NCI-H1092 treated with DMSO at 0.1 percent for 48 hours (cell line): Measurements from ENCODE around the gene TMEM107.

Source experiments
- DNase-seq: peaks from one replicate; lab custom pipeline; 2025; lab: John Stamatoyannopoulos, UW

TMEM107 gene

DNA sequence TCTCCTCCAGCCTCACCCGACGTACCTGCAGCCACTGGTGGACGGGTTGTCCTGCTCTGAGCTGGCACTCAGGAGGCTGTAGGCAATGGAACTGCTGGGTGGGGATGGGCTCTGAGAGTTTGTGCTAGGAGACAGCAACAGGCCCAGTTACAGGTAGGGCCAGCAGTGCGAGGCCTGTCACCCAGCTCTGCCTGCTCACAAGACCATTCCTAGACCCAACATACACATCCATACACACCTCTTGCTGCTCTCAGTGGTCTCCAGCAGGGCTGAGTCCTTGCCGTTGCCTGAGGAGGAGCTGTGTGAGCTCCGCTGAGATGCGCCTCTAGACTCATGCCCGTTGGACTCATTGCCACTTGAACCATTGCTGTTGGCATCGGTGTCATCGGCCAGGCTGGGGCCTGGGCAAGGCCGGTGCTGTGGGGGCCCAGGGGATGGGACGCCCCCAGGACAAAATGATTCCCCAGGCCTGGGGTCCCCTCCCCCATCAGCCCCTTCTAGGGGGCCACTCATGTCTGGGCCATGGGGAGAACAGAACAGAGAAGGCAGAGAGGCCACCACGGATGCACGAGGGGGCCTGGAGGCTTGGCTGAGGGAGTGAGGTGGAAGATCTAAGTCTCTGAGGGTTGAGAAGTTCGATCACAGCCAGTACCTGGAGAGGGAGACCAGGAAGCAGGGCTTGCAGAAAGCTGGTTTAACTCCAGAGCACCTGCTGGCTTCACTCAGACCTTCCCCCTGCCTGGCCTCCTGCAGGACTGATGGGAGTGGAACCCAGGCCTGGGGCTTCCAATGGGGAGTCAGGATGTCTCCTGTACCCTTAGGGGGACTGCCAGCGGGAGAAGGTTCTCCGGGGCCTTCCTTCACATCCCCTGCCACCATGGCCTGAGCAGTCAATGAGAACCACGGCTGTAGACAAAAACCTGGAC, 25.7 kb downstream of the TMEM107 start:
- no peak for DNase-seq

DNA sequence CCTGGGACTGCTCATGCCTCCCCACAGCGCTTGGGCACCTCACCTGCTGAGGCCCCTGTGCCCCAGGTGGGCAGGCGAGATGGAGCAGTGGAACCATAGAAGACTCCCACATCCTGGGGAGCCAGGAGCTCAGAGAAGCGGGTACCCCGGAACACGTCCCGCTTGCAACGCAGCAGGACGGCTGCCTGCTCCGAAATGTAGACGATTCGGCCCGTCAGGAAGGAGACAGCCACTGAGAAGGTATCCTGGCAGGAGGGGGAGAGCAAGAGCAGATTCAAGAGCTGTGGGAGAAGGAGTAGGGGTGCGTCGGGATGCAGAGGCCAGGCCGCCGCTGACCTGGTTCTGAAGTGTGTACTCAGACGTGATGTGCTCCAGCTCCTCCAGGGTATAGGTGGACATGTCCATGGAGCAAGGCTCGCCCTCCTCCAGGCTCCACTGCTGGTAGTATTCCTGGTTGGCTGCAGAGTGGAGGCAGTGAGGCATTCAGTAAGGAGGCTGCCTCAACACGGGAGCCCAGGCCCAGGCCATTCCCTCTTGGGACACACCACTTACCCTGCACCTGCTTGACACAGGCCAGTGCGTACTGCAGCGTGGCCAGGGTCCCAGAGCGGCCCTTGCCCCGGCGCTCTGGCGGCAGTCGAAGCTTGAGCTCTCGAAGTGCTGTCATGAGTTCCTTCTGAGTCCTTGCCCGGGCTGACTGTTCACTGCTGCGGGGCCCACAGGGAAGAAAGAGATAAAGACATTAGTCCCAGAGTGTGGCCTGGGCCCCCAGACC, 26.6 kb downstream of the TMEM107 start:
- no peak for DNase-seq

DNA sequence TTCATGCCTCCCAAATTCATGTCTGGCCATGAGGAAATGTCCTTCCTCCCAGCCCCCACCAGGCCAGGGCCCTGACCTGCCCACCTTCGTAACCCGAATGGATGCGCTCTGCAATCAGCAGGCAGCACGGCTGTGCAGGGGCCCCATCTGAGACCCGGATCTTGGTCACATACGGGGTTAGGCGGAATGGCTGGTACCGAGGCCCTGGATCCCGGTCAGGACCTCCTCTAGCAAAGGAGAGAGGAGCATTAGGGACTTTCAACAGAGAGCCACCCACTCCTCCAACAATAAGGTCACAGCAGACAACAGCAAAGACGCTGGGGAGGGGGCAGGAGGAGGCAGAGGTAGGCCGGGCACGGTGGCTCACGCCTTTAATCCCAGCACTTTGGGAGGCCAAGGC, 27.6 kb downstream of the TMEM107 start:
- no peak for DNase-seq

DNA sequence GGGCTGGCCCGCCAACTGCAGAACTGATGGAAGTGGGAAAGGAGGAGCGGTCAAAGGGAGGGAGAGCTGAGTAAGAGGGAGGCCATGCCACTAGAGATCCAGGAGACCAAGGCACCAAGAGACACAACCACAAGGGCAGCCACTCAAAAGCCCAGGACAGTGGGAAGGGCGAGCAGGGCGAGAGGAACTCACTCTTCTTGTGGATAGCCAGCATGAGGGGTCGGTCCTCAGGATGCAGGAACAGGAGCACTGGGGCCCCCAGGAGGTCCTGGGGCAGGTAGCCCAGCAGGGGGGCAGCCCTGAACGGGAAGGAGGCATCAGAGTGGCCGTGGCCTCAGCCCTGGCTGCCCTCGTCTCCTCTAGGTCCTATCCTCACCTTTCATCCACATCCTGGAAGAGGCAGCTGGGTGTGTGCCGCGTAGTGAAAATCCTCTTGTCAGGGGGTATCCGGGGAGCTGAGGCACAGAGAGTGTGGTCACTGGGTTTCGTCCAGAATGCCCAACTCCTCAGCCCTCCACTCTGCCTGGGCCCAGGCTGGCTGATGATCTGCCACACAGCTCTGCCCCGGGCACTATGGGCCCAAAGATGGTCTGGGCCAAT, 28.3 kb downstream of the TMEM107 start:
- DNase-seq: no peak

DNA sequence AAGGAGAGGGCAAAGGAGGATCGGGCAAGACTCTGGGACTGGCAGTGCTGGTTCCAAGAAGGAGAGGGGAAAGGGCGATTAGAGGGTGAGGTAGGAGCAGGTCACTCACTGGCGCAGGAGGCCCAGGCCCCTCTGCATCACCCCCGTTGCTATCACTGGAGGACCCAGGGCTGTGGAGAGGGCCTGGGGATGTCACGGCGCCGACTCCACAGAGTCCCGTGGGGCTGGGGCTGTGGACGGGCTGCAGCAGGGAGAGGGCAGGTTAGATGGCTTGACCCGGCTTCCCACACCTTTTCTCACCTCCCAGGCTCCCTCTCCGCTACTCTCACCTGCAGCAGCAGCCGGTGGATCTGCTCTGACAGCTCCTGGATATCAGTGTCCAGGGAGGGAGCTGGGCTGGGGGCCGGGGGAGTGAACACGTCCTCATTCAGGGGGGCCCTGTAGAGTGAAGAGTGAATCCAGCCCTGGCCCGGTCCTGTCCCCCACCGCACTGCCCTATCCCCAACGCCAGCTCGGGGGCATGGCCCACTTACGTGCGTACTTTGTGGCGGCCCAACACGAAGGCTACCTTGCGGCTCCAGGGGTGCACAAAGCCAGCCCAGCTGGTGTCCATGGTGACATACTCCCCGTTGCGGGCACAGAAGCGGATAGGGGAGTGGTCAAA, 28.9 kb downstream of the TMEM107 start:
- DNase-seq: no peak

DNA sequence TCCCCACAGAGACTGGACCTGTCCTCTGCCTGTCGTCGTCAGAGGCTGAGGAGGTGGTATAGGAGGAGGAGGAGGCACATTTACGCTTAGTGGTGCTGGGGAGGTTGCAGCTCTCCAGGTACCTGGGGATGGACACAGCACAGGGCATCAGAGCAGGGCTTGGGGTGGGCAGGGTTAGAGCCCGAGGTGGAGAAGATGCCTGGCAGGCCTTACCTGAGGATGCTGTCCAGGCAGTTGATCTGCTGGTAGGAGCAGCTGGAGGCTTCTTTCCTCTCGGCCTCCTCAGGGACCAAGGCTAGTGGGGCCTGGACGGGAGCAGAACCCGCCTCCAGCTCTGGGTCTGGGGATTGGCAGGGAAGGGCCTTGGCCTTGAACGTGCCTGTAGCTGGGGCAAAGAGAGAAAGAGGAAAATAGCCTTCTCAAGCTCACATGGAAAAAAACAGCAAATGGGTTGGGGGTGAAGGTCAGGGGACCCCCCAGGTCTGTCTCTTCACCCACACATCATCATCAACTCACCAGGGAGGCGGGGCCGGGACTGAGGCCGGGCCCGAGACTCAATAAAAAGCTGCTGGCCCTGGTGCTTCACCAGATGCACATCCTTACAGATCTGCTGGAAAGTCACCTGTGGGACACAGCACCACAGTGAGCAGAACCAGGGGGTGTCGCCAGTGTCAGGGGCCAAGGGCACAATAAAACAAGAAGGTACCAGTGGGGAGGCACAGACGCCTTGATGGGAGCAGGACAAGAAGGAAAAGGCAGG, 29.6 kb downstream of the TMEM107 start:
- DNase-seq: no peak

DNA sequence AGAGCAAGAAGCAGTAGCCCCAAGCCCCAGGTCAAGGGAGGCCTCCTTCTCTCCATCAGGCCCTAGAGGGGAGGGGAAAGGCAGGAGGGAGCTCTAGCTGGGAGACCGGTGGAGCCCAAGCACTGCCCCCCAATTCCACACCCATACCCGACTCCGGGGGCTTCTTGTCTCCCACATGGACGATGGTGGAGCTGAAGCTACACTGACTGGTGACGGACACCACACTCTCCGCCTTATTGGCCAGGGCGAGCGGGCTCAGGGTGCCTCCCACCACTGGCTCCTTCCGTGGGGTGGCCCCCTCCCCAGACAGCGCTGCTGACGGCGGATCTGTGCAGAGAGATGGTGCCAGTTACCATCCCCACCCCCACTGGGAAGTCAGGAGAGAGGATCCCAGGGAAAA, 30.4 kb downstream of the TMEM107 start:
- DNase-seq: no peak

DNA sequence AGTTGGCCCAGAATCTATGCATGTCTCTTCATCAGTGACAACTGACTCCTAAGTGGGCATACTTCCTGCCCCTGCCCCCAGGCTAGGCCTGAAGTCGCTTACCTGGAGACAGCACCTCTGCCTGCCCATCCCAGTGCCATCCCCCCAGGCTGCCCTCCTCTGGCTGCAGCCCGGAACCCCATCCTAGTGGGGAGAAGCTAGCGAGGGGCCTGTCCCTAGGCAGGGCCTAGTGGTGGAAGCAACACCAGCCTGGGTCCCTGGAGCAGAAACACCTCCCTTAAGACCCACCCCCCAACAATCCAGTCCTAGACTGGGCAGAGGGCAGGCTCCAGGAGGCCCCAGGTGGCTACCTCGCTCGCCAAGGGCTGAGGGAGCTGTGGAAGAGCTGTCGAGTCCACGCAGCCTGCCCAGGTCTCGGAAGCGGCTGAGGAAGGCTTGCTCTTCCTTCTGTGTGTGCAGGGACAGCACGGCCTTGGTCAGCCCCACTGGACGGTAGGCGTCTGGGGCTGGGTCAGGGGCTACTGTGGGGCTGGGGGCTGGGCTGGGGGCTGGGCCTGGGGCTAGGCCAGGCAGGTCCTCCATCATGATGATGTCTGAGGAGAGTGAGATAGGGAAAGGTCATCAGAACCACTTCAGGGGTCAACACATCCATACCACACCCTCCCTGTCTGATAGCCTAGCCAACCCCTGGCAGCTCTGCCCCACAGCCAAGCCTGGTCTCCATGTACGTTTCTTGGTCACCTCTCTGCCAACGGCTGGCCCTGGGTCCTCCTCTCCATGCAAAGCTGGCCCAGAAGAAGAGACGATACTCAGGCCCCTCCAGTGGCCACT, 31.6 kb downstream of the TMEM107 start:
- no peak for DNase-seq

DNA sequence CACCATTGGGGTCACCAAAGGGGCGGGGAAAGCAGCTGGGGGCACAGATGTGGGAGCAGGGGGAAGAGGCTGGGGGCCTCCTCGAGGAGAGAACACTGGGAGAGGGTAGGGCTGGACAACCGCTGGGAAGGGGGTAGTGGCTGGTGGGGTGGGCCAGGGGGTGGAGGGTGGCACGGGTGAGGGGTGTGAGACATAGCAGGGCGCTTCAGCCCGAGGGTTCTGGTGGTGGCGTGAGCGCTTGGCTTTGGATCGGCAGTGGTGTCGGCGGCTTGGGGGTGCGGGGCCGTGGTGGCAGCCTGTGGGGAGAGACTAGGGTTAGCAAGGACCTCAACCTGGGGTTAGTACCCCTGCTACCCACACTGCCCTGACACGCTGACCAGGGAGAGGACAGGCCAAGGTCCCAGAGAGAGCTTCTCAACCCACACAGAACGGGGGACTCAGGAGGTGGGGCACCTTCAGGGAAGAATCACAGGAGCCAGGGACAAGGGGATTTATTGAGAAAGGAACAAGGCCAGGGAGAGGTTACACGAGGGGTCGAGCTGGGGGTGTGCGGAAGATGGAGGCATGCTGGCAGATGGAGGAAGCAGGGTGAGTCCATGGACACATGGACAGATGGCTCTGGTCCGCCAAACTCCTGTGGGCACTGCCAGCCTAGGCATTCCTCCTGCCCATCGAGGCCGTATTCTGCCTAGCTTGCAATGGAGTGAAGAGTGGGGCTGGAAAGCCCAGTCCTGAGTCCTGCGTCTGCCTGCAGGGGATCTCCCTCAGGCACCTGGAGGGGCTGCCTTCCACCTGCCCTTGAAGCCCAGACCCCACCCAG, 32.4 kb downstream of the TMEM107 start:
- DNase-seq: no peak

DNA sequence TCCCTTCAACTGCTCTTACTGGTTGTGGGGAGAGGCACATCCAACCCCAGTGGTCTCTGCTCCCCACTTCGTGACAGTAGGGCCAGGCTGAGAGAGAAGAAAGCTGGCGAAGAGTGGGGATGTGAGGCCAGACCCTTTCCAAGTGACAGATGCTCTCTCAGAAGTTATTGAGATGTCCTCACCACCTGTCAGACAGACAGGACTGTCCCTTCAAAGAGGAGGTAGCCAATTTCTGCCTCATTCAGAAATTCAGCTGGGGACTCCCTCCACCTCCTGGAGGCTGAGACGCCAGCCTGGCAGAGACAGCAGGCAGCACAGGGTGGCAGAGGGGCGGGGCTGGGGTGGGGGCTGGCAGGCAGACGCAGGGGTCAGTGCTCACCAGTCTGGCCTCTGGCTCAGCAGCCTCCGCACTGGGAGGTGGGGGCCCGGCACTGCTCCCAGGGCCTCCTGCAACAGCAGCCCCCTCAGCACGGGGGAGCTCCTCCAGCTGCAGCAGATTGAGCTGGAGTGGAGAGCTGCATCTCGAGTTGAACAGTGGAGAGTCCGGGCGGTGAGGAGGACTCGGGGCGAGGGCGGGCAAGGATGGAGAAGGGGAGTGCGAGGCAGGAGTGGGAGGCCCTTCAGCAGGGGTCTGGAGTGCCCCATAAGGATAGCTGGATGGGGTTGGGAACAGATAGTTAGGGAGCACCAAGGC, 33.1 kb downstream of the TMEM107 start:
- DNase-seq: no peak

DNA sequence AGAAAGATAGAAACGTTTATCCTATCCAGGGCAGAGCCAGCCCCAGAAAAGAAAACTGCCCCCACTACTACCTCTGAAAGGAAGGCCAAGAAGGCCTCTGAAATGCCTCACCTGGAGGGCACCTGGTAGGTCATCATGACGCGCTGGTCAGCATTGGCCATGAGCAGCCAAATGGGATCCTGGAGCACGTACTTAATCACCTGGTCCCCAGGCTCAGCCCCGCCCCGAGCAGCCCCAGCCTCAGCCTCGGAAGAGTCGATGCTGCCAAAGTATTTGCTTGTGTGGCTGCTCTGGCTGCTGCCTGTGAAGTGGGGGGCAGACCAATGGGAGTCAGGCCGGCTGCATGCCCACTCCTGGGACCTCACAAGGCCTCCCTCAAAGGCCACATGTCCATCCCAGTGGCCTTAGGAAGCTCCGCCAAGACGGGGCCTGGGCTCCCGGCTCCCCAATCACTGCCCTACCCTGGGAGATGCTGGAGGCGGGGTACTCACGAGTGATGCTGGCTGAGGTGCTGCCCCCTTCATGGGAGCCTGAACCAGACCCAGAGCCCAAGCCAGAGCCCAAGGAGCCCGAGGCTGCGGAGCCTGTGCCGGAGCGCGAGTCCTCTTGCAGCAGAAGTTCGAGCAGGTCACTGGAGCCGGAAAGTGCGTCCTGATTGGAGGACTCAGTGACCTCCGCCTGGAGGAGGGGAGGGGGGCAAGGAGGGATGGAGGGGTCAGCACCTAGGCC, 33.9 kb downstream of the TMEM107 start:
- DNase-seq: no peak

DNA sequence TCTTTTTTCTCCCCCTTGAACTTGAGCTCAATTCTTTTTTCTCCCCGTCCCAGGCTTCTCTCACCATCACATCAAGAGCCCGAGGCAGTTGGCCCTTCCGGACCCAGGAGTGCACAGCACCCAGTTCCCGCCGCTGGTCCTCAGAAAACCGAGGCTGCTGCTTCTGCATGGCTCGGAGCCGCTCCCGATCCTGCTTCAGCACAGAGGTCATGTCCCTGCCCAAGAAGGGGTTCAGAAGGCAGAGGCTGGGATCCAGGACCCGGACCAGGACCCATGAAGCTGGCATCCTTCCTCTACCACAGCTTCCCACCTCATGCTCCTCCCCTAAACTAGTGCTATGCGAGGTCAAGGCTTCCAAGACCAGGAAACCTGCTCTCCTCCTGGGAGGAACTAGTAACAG, 34.4 kb downstream of the TMEM107 start:
- DNase-seq: no peak

DNA sequence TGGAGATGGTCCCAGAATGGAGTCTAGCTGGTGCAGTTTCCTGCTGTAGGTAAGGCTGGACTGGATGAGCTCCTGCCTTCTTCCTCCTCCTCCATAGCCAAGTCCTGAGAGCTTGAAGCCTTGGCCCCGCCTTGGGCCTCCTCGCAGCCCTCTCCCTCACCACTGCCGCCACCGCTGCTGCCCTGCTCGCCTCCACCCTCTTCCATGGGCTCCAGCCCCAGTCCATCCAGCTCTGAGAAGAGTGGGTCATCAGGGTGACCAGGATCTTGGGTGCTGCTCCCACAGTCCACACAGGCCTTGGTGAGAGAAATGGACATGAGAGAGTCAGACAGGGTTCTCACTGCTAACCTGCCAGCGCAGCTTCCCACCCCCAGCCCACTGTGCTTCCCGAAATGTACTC, 35.1 kb downstream of the TMEM107 start:
- DNase-seq: no peak

DNA sequence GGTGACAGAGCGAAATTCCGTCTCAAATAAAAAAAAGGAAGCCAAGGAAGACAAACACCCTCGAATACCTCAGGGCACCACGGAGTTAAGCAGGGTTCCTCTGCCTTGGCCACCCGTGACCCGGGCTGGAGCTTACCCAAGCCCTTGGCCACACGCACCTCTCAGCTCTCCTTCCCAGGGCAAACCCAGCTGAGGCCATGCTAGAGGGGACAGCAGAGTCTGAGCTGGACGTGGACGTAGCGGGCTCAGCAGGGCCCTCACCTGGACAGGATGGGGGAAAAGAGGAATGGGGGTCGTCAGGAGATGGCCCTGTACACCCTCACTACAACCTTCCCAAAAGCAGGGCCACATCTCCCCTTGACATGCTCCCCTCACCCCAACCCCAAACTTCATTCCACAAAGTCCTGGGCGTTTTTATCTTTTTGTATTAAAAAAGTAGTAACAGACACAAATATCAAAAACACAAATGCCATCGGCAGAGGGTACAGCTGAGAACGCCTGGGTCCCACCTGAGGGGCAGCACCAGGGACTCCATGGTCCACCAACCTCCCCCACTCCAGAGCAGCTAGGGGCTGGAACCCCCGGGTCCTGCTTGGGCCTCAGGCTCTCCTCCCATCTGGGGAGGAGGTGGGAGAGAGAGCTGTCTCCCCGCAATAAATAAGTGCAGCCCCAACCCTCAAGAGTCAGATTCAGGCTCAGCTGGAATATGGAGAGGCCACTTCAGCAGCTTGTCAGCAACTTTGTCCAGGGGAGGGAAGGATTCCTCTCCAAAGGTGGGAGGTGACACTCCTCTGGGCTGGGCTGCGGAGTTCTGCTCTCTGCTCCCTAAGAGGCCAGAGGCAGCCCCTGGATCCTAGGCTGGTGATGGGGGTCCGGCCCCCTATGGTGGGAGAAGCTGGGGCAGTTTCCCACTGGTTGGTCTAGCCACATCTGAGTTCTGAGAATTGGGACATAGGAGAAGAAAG, 35.8 kb downstream of the TMEM107 start:
- DNase-seq: no peak

DNA sequence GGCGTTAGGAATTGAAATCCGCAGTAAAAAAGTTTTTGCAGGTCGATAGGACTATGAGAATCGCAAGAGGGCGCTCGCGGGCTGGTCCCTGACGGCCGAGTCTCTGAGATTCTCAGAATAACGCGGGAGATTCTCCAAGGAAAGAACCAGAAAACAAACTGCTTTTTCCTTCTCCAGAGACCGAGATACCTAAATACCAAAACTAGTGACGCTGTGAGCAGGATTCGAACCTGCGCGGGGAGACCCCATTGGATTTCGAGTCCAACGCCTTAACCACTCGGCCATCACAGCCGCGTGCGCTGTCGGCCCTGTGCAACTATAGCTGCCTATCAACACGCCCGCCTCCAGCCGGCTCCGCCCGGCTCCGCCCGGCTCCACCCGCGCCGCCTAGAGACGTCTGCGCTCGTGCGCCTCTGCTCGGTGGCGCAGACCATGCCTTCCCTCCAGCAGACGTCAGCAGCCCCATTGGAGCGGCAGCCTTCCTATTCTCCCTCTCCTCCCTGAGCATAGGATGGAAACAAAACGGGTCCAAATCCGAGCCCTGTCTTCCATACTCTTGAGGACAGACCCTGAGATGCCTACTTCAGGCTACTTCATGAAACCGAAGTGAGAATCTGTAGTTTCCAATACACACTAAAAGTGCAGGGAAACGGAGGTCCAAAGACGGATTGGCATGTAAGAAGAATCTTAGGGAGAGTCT, 37.4 kb downstream of the TMEM107 start:
- DNase-seq: peak; percentile 92

DNA sequence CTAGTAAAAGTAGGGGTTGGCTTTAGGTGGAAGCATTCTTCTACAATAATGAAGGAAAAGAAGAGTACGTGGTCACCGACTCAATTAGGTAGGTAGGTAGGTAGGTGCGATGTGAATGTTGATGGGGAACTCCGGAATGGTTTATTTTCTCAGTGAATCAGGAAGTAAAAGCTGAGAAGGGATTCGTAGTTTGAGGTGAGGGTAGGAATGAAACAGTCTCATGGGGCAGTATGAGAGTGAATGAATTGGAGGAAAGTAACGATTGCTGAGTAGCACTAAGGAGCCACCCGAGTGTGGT, 37.9 kb downstream of the TMEM107 start:
- DNase-seq: no peak
